ENCODE data around the gene PCSK5. TPM values are rescaled to one million over a fixed set of nuclear protein-coding genes. Genes with fewer than 3 reads are reported as not detected.

The PCSK5 gene
- total and polyA plus RNA-seq, 2 donors (not counting 3 experiments of a cell fraction or from before 2014, with no cell fraction given), result 2.6 to 4.8 TPM

DNA sequence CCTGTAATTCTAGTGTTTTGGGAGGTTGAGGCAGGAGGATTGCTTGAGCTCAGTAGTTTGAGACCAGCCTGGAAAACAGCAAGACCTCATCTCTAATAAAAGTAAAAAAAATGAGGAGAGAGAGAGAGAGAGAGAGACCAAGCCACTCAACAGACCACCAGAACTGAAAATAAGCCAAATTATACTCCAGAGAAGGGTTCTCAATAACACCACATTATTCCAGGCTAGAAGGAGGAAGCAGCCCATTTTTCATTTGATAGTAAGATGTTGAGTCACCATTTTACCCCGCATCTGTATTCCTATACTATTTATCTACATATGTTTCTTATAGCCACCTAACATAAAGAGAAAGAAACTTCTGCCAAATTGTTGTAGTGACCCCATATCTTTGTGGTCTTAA is 134.8 kb downstream of the PCSK5 start:
- dilution Hi-C loops (cut with MboI; ENCODE audit: extremely low pct_ligation_motif_present, low sequenced_read_pairs), result no loop called here
- BruUV-seq (replicated peaks), result no TSS peak
- H3K27ac ChIP-seq (ENCODE audit: insufficient read depth, low read depth, low read length), result no peak overlapping the region
- no peaks in the 10 kb centered on the region for H3K9me1 ChIP-seq (replicated peaks; ENCODE audit: control insufficient read depth, extremely low read depth, insufficient read depth, low read length)
- TF ChIP-seq, protein P1, sequence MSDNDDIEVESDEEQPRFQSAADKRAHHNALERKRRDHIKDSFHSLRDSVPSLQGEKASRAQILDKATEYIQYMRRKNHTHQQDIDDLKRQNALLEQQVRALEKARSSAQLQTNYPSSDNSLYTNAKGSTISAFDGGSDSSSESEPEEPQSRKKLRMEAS (IDR thresholded peaks at IDR 0.05; ENCODE audit: insufficient read depth, insufficient read length), result no peak
- TF ChIP-seq GATA2 (IDR thresholded peaks at IDR 0.05; ENCODE audit: insufficient read depth, insufficient read length, low read depth, low read length) (no peak), MYC (IDR thresholded peaks at IDR 0.05; ENCODE audit: low read depth, low read length) (no peak)
- H3K27me3 ChIP-seq (ENCODE audit: control insufficient read depth in 2 of 2, insufficient read depth in 2 of 2, low read length in 2 of 2), result no peaks in the 10 kb centered on the region
- intact Hi-C loops (cut with micrococcal nuclease), result no loop called here
- H4K20me1 ChIP-seq (replicated peaks; ENCODE audit: control insufficient read depth, extremely low read depth, insufficient read depth, low read length), result no peaks in the 10 kb centered on the region
- no peaks in the 10 kb centered on the region for H3K79me2 ChIP-seq (ENCODE audit: control insufficient read depth, insufficient read depth, low read length)
- H3K36me3 ChIP-seq (ENCODE audit: control insufficient read depth in 2 of 2, extremely low read depth in 1 of 2, insufficient read depth in 2 of 2, low read length in 2 of 2), result no peaks in the 10 kb centered on the region
- DNase-seq (ENCODE audit: low read depth, low spot score) (no peak), FAIRE-seq (no peak)
- no peak overlapping the region for H3K9ac ChIP-seq (replicated peaks; ENCODE audit: extremely low read depth, insufficient read depth, low read length)
- H3K4me3 ChIP-seq (replicated peaks in 1 of 3; ENCODE audit: insufficient read depth in 1 of 3, low read depth in 1 of 3, low read length in 3 of 3), result no peak overlapping the region
- ChIA-PET POLR2A (no interaction called here), CTCF (no interaction called here)
- no peak overlapping the region for H2AFZ ChIP-seq (ENCODE audit: low read depth, low read length)
- H3K4me1 ChIP-seq (ENCODE audit: control insufficient read depth, extremely low read depth, insufficient read depth, low read length), result no peaks in the 10 kb centered on the region
- H3K4me2 ChIP-seq (ENCODE audit: insufficient read depth, low read length), result no peak overlapping the region
- no peaks in the 10 kb centered on the region for H3K9me3 ChIP-seq (replicated peaks; ENCODE audit: control insufficient read depth, insufficient read depth, low read length)

DNA sequence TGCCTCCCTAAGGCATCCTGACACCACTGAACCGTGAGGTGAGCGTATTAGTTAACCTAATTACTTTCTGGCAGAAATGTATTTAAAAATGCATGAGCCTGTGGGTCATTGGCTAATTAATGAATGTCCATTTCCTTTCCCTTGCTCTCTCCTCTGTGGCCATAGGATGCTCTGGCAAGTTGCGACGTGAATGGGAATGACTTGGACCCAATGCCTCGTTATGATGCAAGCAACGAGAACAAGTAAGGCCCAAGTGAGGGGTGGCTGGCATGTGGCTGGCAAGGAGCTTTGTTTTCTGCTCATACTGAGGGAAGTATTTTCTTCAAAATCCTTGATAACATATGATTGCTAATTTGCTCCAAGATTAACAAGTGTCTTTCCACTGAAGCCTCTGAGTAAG is 136.3 kb downstream of the PCSK5 start:
- no peak overlapping the region for H3K4me2 ChIP-seq (ENCODE audit: insufficient read depth, low read length)
- no peak overlapping the region for H3K4me3 ChIP-seq (replicated peaks in 1 of 3; ENCODE audit: insufficient read depth in 1 of 3, low read depth in 1 of 3, low read length in 3 of 3)
- H3K9me1 ChIP-seq (replicated peaks; ENCODE audit: control insufficient read depth, extremely low read depth, insufficient read depth, low read length), result no peaks in the 10 kb centered on the region
- no peak overlapping the region for H3K9ac ChIP-seq (replicated peaks; ENCODE audit: extremely low read depth, insufficient read depth, low read length)
- H3K9me3 ChIP-seq (replicated peaks; ENCODE audit: control insufficient read depth, insufficient read depth, low read length), result no peaks in the 10 kb centered on the region
- FAIRE-seq (no peak), DNase-seq (ENCODE audit: low read depth, low spot score) (no peak)
- BruUV-seq (replicated peaks), result no TSS peak
- intact Hi-C loops (cut with micrococcal nuclease) (no loop called here), dilution Hi-C loops (cut with MboI; ENCODE audit: extremely low pct_ligation_motif_present, low sequenced_read_pairs) (no loop called here)
- ChIA-PET CTCF (no interaction called here), POLR2A (no interaction called here)
- no peaks in the 10 kb centered on the region for H3K36me3 ChIP-seq (ENCODE audit: control insufficient read depth in 2 of 2, extremely low read depth in 1 of 2, insufficient read depth in 2 of 2, low read length in 2 of 2)
- TF ChIP-seq EZH2 (IDR thresholded peaks at IDR 0.05; ENCODE audit: borderline replicate concordance, low read depth, low read length, severe bottlenecking), result no peak
- TF ChIP-seq, protein P1 (IDR thresholded peaks at IDR 0.05; ENCODE audit: insufficient read depth, insufficient read length), result no peak
- TF ChIP-seq JUN (IDR thresholded peaks at IDR 0.05; ENCODE audit: borderline replicate concordance, insufficient read depth, insufficient read length, low read depth), result no peak
- TF ChIP-seq POLR2A (IDR thresholded peaks at IDR 0.05; ENCODE audit: low read depth, low read length), result no peak
- no peaks in the 10 kb centered on the region for H3K79me2 ChIP-seq (ENCODE audit: control insufficient read depth, insufficient read depth, low read length)
- H3K27ac ChIP-seq (ENCODE audit: insufficient read depth, low read depth, low read length), result no peak overlapping the region
- H3K4me1 ChIP-seq (ENCODE audit: control insufficient read depth, extremely low read depth, insufficient read depth, low read length), result no peaks in the 10 kb centered on the region
- H2AFZ ChIP-seq (ENCODE audit: low read depth, low read length), result no peak overlapping the region
- H3K27me3 ChIP-seq (ENCODE audit: control insufficient read depth in 2 of 2, insufficient read depth in 2 of 2, low read length in 2 of 2), result no peaks in the 10 kb centered on the region
- no peaks in the 10 kb centered on the region for H4K20me1 ChIP-seq (replicated peaks; ENCODE audit: control insufficient read depth, extremely low read depth, insufficient read depth, low read length)
